GM18517 (cell line): ENCODE data around the gene UNC45A.
"Not testable (repeated sequence)": the region's sequence is repeated elsewhere in the genome, so short reads cannot be mapped to it uniquely, and the experiment has no call there.

Source experiments
- ATAC-seq: cut with Tn5 transposase; IDR thresholded peaks from one replicate; pipeline ENCODE4 v1.9.1; 2021; ENCODE audit warnings: mild to moderate bottlenecking, moderate library complexity; ENCODE audit not compliant: unreplicated experiment

The UNC45A gene

GRCh38 chr15:90903733-90904536 lies 31.1 kb upstream of the UNC45A start:
- ATAC-seq = no peak

- no peak for ATAC-seq
Measured at GRCh38 chr15:90904746-90905145, 30.3 kb upstream of the UNC45A start.

GRCh38 chr15:90905306-90906180 lies 29.5 kb upstream of the UNC45A start:
- ATAC-seq = no peak

GRCh38 chr15:90906181-90906849 lies 28.8 kb upstream of the UNC45A start:
- ATAC-seq = no peak

- ATAC-seq = no peak
Measured at GRCh38 chr15:90907051-90907660, 27.9 kb upstream of the UNC45A start.

GRCh38 chr15:90907838-90908507 lies 27.1 kb upstream of the UNC45A start:
- ATAC-seq = no peak

- ATAC-seq = not testable (repeated sequence)
Measured at GRCh38 chr15:90909449-90909848, 25.6 kb upstream of the UNC45A start.

GRCh38 chr15:90909976-90910375 lies 25.1 kb upstream of the UNC45A start:
- ATAC-seq = no peak

- ATAC-seq = no peak
Measured at GRCh38 chr15:90910441-90911301, 24.4 kb upstream of the UNC45A start.

- ATAC-seq = no peak
Measured at GRCh38 chr15:90911302-90911623, 23.8 kb upstream of the UNC45A start.

- no peak for ATAC-seq
Measured at GRCh38 chr15:90911906-90912769, 22.9 kb upstream of the UNC45A start.

- no peak for ATAC-seq
Measured at GRCh38 chr15:90912770-90913075, 22.4 kb upstream of the UNC45A start.

- no peak for ATAC-seq
Measured at GRCh38 chr15:90913398-90913944, 21.6 kb upstream of the UNC45A start.

- ATAC-seq = no peak
Measured at GRCh38 chr15:90914305-90915080, 20.6 kb upstream of the UNC45A start.

- ATAC-seq = no peak
Measured at GRCh38 chr15:90915216-90915807, 19.8 kb upstream of the UNC45A start.

- no peak for ATAC-seq
Measured at GRCh38 chr15:90915808-90916440, 19.2 kb upstream of the UNC45A start.

- ATAC-seq = no peak
Measured at GRCh38 chr15:90916461-90916860, 18.6 kb upstream of the UNC45A start.
